Stomach smooth muscle (tissue), 2 donors: Measurements from ENCODE around the gene PITPNM2.

Experiments used
- H3K27ac ChIP-seq: one replicate; pipeline ENCODE4 v1.7.0; 2013; ENCODE audit warnings: mild to moderate bottlenecking, low read length, inconsistent platforms
- H3K27me3 ChIP-seq, 2 donors: one replicate each; pipeline ENCODE4 v1.7.0; 2013; ENCODE audit warnings: low read length in 2 of 2; ENCODE audit not compliant: insufficient read depth in 2 of 2, control insufficient read depth in 1 of 2
- H3K36me3 ChIP-seq, 2 donors: one replicate each; pipeline ENCODE4 v1.7.0; 2013; ENCODE audit warnings: low read length in 2 of 2; ENCODE audit not compliant: control insufficient read depth in 2 of 2, insufficient read depth in 2 of 2
- H3K4me1 ChIP-seq: one replicate; pipeline ENCODE4 v1.7.0; 2013; ENCODE audit warnings: low read length; ENCODE audit not compliant: control insufficient read depth, insufficient read depth
- H3K4me3 ChIP-seq, 2 donors: one replicate each; pipeline ENCODE4 v1.7.0; 2013; ENCODE audit warnings: low read length in 2 of 2
- H3K9ac ChIP-seq, 2 donors: one replicate each; pipeline ENCODE4 v1.7.0; 2013; ENCODE audit warnings: low read length in 2 of 2, mild to moderate bottlenecking in 1 of 2
- H3K9me3 ChIP-seq, 2 donors: one replicate each; pipeline ENCODE4 v1.7.0; 2013; ENCODE audit warnings: low read length in 2 of 2; ENCODE audit not compliant: control insufficient read depth in 2 of 2
- donor health status: healthy.
- donor health status: Pancreatic carcinoma.

Gene PITPNM2

GRCh38 chr12:123143736-123144461, 7.0 kb downstream of the PITPNM2 start:
- Histone ChIP-seq H3K9ac (no peak overlapping the region), H3K4me1 (peaks cover 46% of the 10 kb centered on the region), H3K36me3 (peaks cover 0 to 2% of the 10 kb centered on the region in 2 donors), H3K4me3 (no peak overlapping the region), H3K9me3 (no peaks in the 10 kb centered on the region), H3K27ac (peak overlapping the region; percentile 69), H3K27me3 (no peaks in the 10 kb centered on the region)

- H3K9ac ChIP-seq: peak overlapping the region; percentile 8 to 29
- peaks cover 43% of the 10 kb centered on the region for H3K4me1 ChIP-seq
- no peaks in the 10 kb centered on the region for H3K9me3 ChIP-seq
- no peaks in the 10 kb centered on the region for H3K27me3 ChIP-seq
- H3K36me3 ChIP-seq: no peaks in the 10 kb centered on the region
- peak overlapping the region in 1 of 2 donors; percentile 8 for H3K4me3 ChIP-seq
- H3K27ac ChIP-seq: peak overlapping the region; percentile 69
Measured at GRCh38 chr12:123142921-123143735, 7.8 kb downstream of the PITPNM2 start.

- H3K9me3 ChIP-seq: no peaks in the 10 kb centered on the region
- peak overlapping the region; percentile 82 for H3K27ac ChIP-seq
- no peaks in the 10 kb centered on the region for H3K36me3 ChIP-seq
- H3K9ac ChIP-seq: peak overlapping the region in 1 of 2 donors; percentile 5
- H3K4me3 ChIP-seq: no peak overlapping the region
- H3K27me3 ChIP-seq: no peaks in the 10 kb centered on the region
- peaks cover 43% of the 10 kb centered on the region for H3K4me1 ChIP-seq
Measured at GRCh38 chr12:123142518-123142840, 8.4 kb downstream of the PITPNM2 start.

GRCh38 chr12:123141615-123142517, 9.0 kb downstream of the PITPNM2 start:
- Histone ChIP-seq H3K9ac (peak overlapping the region in 1 of 2 donors; percentile 42), H3K4me1 (peaks cover 43% of the 10 kb centered on the region), H3K9me3 (no peaks in the 10 kb centered on the region), H3K27me3 (no peaks in the 10 kb centered on the region), H3K27ac (peak overlapping the region; percentile 82), H3K36me3 (no peaks in the 10 kb centered on the region), H3K4me3 (peak overlapping the region in 1 of 2 donors; percentile 44)

- peak overlapping the region; percentile 82 for H3K27ac ChIP-seq
- peak overlapping the region; percentile 23 to 47 for H3K9ac ChIP-seq
- no peaks in the 10 kb centered on the region for H3K9me3 ChIP-seq
- H3K36me3 ChIP-seq: no peaks in the 10 kb centered on the region
- no peaks in the 10 kb centered on the region for H3K27me3 ChIP-seq
- peaks cover 43% of the 10 kb centered on the region for H3K4me1 ChIP-seq
- H3K4me3 ChIP-seq: peak overlapping the region in 1 of 2 donors; percentile 44
Measured at GRCh38 chr12:123140676-123141614, 9.9 kb downstream of the PITPNM2 start.

- Histone ChIP-seq H3K9me3 (no peaks in the 10 kb centered on the region), H3K27ac (peak overlapping the region; percentile 82), H3K27me3 (no peaks in the 10 kb centered on the region), H3K4me3 (no peak overlapping the region), H3K4me1 (peaks cover 43% of the 10 kb centered on the region), H3K36me3 (no peaks in the 10 kb centered on the region), H3K9ac (peak overlapping the region; percentile 39 to 47)
Measured at GRCh38 chr12:123139926-123140675, 10.8 kb downstream of the PITPNM2 start.

GRCh38 chr12:123135688-123136087, 15.2 kb downstream of the PITPNM2 start:
- H3K4me1 ChIP-seq: peaks cover 25% of the 10 kb centered on the region
- no peak overlapping the region for H3K27ac ChIP-seq
- H3K9ac ChIP-seq: no peak overlapping the region
- H3K4me3 ChIP-seq: no peak overlapping the region
- no peaks in the 10 kb centered on the region for H3K36me3 ChIP-seq
- no peaks in the 10 kb centered on the region for H3K27me3 ChIP-seq
- no peaks in the 10 kb centered on the region for H3K9me3 ChIP-seq

- no peak overlapping the region for H3K4me3 ChIP-seq
- H3K9me3 ChIP-seq: no peaks in the 10 kb centered on the region
- no peaks in the 10 kb centered on the region for H3K36me3 ChIP-seq
- H3K27ac ChIP-seq: no peak overlapping the region
- H3K9ac ChIP-seq: no peak overlapping the region
- peaks cover 17% of the 10 kb centered on the region for H3K4me1 ChIP-seq
- no peaks in the 10 kb centered on the region for H3K27me3 ChIP-seq
Measured at GRCh38 chr12:123134826-123135225, 16.1 kb downstream of the PITPNM2 start.

- H3K4me3 ChIP-seq: no peak overlapping the region
- no peaks in the 10 kb centered on the region for H3K36me3 ChIP-seq
- H3K27me3 ChIP-seq: no peaks in the 10 kb centered on the region
- no peak overlapping the region for H3K9ac ChIP-seq
- peaks cover 12% of the 10 kb centered on the region for H3K4me1 ChIP-seq
- no peaks in the 10 kb centered on the region for H3K9me3 ChIP-seq
- no peak overlapping the region for H3K27ac ChIP-seq
Measured at GRCh38 chr12:123134271-123134671, 16.6 kb downstream of the PITPNM2 start.
